HepG2 (cell line): ENCODE data around the gene MYADML2. TPM values are rescaled to one million over a fixed set of nuclear protein-coding genes. Genes with fewer than 3 reads are reported as not detected.
A peak's percentile ranks its signal among the peaks of the same experiment; 100 is the strongest.

Experiments used
- ARNT2 ChIP-seq: sonication (generic); formaldehyde crosslinking; IDR thresholded peaks from 2 replicates; pipeline ENCODE4 v1.8.0; 2022; ENCODE audit warnings: mild to moderate bottlenecking, low read depth, missing genetic modification reagents, moderate library complexity
- GABPB1 ChIP-seq: IDR thresholded peaks from 2 replicates; pipeline ENCODE4 v1.6.1; 2016; ENCODE audit warnings: mild to moderate bottlenecking, missing genetic modification reagents, moderate library complexity, missing compliant biosample characterization
- GTF2F1 ChIP-seq: fragments of 150-350 bp; IDR thresholded peaks from 2 replicates; pipeline ENCODE4 v1.6.1; 2014; ENCODE audit warnings: low read length
- KMT2A ChIP-seq: sonication (generic); formaldehyde crosslinking; IDR thresholded peaks from 2 replicates; pipeline ENCODE4 v1.4.0; 2020; ENCODE audit warnings: missing genetic modification reagents
- NFE2 ChIP-seq: sonication (generic); formaldehyde crosslinking; IDR thresholded peaks from 2 replicates; pipeline ENCODE4 v1.4.0; 2020; ENCODE audit warnings: missing genetic modification reagents
- PBX2 ChIP-seq: IDR thresholded peaks from 2 replicates; pipeline ENCODE4 v1.6.1; 2016; ENCODE audit warnings: control low read depth
- POLR2A ChIP-seq, 2 experiments: IDR thresholded peaks; 2 replicates each; pipeline ENCODE4 v1.6.1; 2011; ENCODE audit warnings: low read depth in 2 of 2, low read length in 2 of 2, mild to moderate bottlenecking in 1 of 2, moderate library complexity in 1 of 2; ENCODE audit not compliant: insufficient read depth in 1 of 2
- POLR2AphosphoS5 ChIP-seq: IDR thresholded peaks from 2 replicates; pipeline ENCODE4 v1.6.1; 2012; ENCODE audit warnings: low read depth, low read length
- PPARG ChIP-seq: conservative IDR thresholded peaks from 2 replicates; pipeline ENCODE4 v1.6.1; 2016; ENCODE audit warnings: missing biosample characterization, missing genetic modification reagents
- RARA ChIP-seq: IDR thresholded peaks from 2 replicates; pipeline ENCODE4 v1.6.1; 2016; ENCODE audit warnings: missing genetic modification reagents, missing compliant biosample characterization
- SCMH1 ChIP-seq: sonication (generic); formaldehyde crosslinking; IDR thresholded peaks from 2 replicates; pipeline ENCODE4 v1.9.0; 2021; ENCODE audit warnings: missing genetic modification reagents, mild to moderate bottlenecking, borderline replicate concordance
- THAP7 ChIP-seq: sonication (generic); formaldehyde crosslinking; IDR thresholded peaks from 2 replicates; pipeline ENCODE4 v1.8.1; 2023; ENCODE audit warnings: mild to moderate bottlenecking, missing genetic modification reagents
- ZBTB26 ChIP-seq: IDR thresholded peaks from 2 replicates; pipeline ENCODE4 v1.6.1; 2016; ENCODE audit warnings: missing compliant biosample characterization, missing genetic modification reagents, borderline replicate concordance
- ZNF264 ChIP-seq: sonication (generic); formaldehyde crosslinking; IDR thresholded peaks from 2 replicates; pipeline ENCODE4 v1.4.0; 2020; ENCODE audit warnings: missing genetic modification reagents
- ZNF274 ChIP-seq: sonication (generic); formaldehyde crosslinking; IDR thresholded peaks from 2 replicates; pipeline ENCODE4 v1.5.1; 2020; ENCODE audit warnings: mild to moderate bottlenecking, missing genetic modification reagents
- ZNF282 ChIP-seq: fragments of 450-650 bp; IDR thresholded peaks from 2 replicates; pipeline ENCODE4 v1.6.1; 2018; ENCODE audit not compliant: partially characterized antibody
- polyA plus RNA-seq, 8 experiments: library from polyadenylated mRNA; depleted of rRNA in 3 of 8; stranded (reverse) in 7 of 8; unstranded in 1 of 8; fragments of >200 nt; fragmentation: Illumina TruSeq in 4 of 8; extraction: Trizol in 4 of 8; gene quantifications; 2 replicates each; pipeline versions ENCODE4 v1.2.1 to v1.2.3, GENCODE V29; 2011 to 2016; ENCODE audit warnings: low read depth in 4 of 8, missing spikeins in 1 of 8, mixed read lengths in 1 of 8; ENCODE audit not compliant: insufficient read depth in 1 of 8
- total RNA-seq, 5 experiments: library from RNA; depleted of rRNA; stranded (reverse); fragments of >200 nt; fragmentation: Illumina TruSeq; extraction: Trizol; gene quantifications; 2 replicates each; pipeline ENCODE4 v1.2.3, GENCODE V29; 2016; ENCODE audit warnings: low read depth in 1 of 5
- TF ChIP-seq, protein P1 (sequence below): sonication (generic); formaldehyde crosslinking; IDR thresholded peaks from 2 replicates; pipeline ENCODE4 v1.5.1; 2020; ENCODE audit warnings: missing genetic modification reagents, mild to moderate bottlenecking, borderline replicate concordance
- TF ChIP-seq, protein P2 (sequence below): sonication (generic); formaldehyde crosslinking; IDR thresholded peaks from 2 replicates; pipeline ENCODE4 v1.4.0; 2020; ENCODE audit warnings: missing genetic modification reagents; ENCODE audit errors: not compliant biosample characterization
- TF ChIP-seq, protein P3 (sequence below): sonication (generic); formaldehyde crosslinking; IDR thresholded peaks from 2 replicates; pipeline ENCODE4 v1.8.1; 2023; ENCODE audit warnings: mild to moderate bottlenecking, inconsistent platforms, moderate library complexity, missing genetic modification reagents, borderline replicate concordance

The MYADML2 gene
- total and polyA plus RNA-seq, 2 of the 13 experiments (the other 11 are each of a cell fraction or from before 2014, with no cell fraction given) = not detected

GRCh38 chr17:81925860-81926450, 21.1 kb downstream of the MYADML2 start (continued):
- TF ChIP-seq ZBTB26 (CRISPR knock-in tag) (0 out of 2 replicates have a peak, but pooled peaks have one; percentile 13), GTF2F1 (no peak), SCMH1 (CRISPR knock-in tag) (no peak), ZNF264 (CRISPR knock-in tag) (no peak), ZNF282 (no peak), KMT2A (CRISPR knock-in tag) (no peak), PBX2 (CRISPR knock-in tag) (no peak; the same call in none of the 2 replicates), ARNT2 (CRISPR knock-in tag) (no peak), POLR2A (IDR thresholded peaks at IDR 0.05; ENCODE audit: insufficient read depth in 1 of 2, low read depth in 2 of 2, low read length in 2 of 2) (peak in 1 of 2 experiments; percentile 68; a peak in 1 of 4 replicates), ZNF274 (CRISPR knock-in tag) (peak; percentile 84), THAP7 (CRISPR knock-in tag) (no peak), GABPB1 (no peak), PPARG (CRISPR knock-in tag) (no peak), POLR2AphosphoS5 (no peak), RARA (CRISPR knock-in tag) (no peak), NFE2 (CRISPR knock-in tag) (no peak)
- TF ChIP-seq, protein P1, sequence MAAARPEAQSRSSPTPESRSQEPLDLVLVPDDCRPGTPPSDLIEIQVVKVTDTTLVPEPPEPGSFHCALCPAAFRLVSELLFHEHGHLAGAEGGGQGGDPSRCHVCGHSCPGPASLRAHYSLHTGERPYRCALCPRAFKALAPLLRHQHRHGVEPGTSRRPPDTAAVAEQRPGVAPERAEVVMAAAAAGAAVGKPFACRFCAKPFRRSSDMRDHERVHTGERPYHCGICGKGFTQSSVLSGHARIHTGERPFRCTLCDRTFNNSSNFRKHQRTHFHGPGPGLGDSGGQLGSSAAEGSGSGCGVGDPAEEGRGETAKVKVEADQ (CRISPR knock-in tag) = no peak
- TF ChIP-seq, protein P2, sequence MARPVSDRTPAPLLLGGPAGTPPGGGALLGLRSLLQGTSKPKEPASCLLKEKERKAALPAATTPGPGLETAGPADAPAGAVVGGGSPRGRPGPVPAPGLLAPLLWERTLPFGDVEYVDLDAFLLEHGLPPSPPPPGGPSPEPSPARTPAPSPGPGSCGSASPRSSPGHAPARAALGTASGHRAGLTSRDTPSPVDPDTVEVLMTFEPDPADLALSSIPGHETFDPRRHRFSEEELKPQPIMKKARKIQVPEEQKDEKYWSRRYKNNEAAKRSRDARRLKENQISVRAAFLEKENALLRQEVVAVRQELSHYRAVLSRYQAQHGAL = no peak
- TF ChIP-seq, protein P3, sequence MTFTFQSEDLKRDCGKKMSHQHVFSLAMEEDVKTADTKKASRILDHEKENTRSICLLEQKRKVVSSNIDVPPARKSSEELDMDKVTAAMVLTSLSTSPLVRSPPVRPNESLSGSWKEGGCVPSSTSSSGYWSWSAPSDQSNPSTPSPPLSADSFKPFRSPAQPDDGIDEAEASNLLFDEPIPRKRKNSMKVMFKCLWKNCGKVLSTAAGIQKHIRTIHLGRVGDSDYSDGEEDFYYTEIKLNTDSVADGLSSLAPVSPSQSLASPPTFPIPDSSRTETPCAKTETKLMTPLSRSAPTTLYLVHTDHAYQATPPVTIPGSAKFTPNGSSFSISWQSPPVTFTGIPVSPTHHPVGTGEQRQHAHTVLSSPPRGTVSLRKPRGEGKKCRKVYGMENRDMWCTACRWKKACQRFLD = 0 out of 2 replicates have a peak, but pooled peaks have one; percentile 35
